HG02884 (cell line): ENCODE data around the gene TIMP2.
"Not testable (repeated sequence)": the region's sequence is repeated elsewhere in the genome, so short reads cannot be mapped to it uniquely, and the experiment has no call there.

Experiments
- ATAC-seq: cut with Tn5 transposase; IDR thresholded peaks from one replicate; pipeline ENCODE4 v1.9.1; 2021; ENCODE audit warnings: mild to moderate bottlenecking, moderate library complexity; ENCODE audit not compliant: unreplicated experiment

The TIMP2 gene

GRCh38 chr17:78873519-78874340 is 51.5 kb downstream of the TIMP2 start:
- ATAC-seq = no peak

- no peak for ATAC-seq
Measured at GRCh38 chr17:78872486-78872885, 52.7 kb downstream of the TIMP2 start.

DNA sequence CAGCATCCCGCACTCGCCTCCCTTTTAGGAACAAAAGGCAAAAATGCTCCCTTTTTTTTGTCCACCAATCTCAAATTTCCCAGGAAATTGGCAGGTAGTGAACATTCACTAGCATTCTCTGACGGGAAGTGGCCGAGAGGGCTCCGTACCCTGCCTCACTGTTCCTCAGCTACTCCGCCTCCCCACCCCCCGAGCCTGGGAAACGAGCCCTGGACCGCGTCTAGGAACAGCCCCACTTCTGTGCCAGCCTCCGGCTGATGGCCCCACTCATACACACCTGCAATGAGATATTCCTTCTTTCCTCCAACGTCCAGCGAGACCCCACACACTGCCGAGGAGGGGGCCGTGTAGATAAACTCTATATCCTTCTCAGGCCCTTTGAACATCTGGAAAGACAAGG is 54.6 kb downstream of the TIMP2 start:
- ATAC-seq = no peak

DNA sequence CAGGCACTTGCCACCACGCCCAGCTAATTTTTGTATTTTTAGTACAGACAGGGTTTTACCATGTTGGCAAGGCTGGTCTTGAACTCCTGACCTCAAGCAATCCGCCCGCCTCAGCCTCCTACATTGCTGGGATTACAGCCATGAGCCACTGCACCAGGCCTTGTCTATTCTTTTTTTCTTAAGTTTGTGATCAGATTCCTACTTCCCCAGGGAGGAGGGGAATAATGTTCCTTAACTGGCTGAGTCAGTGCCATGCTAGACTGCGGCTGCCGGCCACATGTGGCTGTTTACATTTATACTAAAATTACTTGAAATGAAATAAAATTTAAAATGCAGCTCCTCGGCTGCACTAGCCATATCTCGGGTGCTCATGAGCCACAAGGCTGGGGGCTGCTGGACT is 56.8 kb downstream of the TIMP2 start:
- no peak for ATAC-seq

DNA sequence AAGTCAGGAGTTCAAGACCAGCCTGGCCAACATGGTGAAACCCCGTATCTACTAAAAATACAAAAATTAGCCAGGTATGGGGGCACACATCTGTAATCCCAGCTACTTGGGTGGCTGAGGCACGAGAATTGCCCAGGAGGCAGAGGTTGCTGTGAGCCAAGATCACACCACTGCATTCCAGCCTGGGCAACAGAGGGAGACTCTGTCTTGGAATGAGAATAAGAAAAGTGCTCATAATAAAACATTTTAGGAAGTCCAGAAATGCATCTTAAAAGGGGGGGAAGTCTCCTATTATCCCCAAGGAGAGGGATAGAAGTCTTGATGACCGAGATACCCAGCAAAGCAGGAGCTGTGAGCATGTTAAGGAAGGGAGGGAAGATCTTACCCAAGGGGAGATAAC is 58.1 kb downstream of the TIMP2 start:
- not testable (repeated sequence) for ATAC-seq

- no peak for ATAC-seq
Measured at GRCh38 chr17:78865682-78866390, 59.4 kb downstream of the TIMP2 start.

DNA sequence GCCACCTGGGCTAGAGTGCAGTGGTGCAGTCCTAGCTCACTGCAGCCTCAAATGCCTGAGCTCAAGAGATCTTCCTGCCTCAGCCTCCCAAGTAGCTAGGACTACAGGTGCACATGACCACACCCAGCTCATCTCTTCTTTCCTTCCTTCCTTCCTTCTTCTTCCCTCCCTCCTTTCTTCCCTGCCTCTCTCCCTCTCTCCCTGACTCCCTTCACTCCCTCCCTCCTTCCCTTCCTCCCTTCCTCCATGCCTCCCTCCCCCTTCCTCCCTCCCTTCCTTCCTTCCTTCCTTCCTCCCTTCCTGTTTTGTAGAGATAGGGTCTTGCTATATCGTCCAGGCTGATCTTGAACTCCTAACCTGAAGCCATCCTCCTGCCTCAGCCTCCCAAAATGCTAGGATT is 61.1 kb downstream of the TIMP2 start:
- ATAC-seq = no peak

DNA sequence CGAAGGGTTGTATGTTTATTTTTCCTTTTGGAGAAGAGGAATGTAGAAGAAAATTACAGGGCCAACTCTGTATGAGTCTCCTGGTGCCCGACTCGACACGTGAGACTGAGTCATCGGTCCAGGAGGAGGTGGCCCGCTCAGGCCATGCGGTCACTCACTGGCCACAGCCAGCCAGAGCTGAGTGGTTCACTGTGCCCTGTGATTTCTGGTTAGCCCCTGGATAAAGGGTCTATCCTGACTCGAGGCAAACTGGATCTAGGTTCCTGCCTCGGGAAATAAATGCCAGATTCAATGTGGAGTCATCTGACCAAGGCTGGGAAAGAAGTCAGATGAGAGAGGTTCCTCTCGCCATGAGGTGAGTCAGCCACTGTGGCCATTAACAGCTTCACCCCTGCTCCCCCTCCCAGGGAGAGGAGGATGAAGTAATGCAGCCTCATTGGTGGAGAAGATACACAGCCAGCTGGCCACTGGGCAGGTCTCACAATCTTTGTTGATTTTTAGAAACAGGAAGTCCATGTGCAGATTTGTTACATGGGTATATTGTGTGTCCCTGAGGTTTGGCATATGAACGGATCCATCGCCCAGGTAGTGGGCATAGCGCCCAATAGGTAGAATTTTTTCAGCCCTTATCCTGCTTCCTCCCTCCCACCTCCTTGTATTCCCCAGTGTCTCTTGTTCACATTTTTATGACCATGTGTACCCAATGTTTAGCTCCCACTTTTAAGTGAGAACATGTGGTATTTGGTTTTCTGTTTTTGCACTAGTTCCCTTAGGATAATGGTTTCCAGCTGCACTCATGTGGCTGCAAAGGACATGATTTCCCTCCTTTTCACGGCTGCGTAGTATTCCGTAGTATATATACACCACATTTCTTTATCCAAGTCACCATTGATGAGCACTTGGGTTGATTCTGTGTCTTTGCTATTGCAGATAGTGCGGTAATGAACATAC is 62.8 kb downstream of the TIMP2 start:
- no peak for ATAC-seq

- ATAC-seq = no peak
Measured at GRCh38 chr17:78861229-78861628, 64.0 kb downstream of the TIMP2 start.

GRCh38 chr17:78859051-78859450 is 66.1 kb downstream of the TIMP2 start:
- no peak for ATAC-seq

DNA sequence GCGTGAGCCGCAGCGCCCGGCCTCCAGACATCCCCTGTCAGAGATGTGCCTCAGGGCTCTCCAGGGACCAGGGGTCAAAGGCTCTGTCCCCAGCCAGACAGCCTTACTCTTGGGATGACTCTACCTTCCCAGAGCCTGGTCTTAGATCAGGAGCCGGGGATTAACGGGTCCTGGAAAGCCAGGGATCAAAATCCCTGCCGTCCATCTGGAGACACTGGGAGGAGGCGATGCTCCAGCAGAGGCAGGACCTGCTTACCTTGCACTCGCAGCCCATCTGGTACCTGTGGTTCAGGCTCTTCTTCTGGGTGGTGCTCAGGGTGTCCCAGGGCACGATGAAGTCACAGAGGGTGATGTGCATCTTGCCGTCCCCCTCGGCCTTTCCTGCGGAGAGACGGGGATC is 67.9 kb downstream of the TIMP2 start:
- ATAC-seq = no peak

DNA sequence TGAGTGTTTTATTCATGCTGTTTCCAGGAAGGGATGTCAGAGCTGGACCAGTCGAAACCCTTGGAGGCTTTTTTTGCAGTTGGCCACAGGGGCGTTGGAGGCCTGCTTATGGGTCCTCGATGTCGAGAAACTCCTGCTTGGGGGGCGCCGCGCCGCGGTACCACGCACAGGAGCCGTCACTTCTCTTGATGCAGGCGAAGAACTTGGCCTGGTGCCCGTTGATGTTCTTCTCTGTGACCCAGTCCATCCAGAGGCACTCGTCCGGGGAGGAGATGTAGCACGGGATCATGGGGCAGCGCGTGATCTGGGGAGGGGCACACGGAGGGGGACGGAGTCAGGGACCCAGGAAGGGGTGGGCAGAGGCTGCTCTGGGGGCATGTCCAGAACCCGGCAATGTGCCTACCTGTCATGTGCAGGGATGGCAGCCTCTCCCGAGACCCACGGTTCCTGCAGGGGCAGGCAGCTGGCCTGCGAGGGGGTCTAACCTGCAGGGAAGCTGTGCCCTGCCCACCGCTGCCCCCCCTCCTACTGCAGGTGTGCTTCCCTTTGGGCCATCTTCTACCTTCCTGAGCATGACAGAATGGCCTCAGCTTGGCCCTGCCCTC is 69.5 kb downstream of the TIMP2 start:
- no peak for ATAC-seq

- no peak for ATAC-seq
Measured at GRCh38 chr17:78854508-78854907, 70.7 kb downstream of the TIMP2 start.

DNA sequence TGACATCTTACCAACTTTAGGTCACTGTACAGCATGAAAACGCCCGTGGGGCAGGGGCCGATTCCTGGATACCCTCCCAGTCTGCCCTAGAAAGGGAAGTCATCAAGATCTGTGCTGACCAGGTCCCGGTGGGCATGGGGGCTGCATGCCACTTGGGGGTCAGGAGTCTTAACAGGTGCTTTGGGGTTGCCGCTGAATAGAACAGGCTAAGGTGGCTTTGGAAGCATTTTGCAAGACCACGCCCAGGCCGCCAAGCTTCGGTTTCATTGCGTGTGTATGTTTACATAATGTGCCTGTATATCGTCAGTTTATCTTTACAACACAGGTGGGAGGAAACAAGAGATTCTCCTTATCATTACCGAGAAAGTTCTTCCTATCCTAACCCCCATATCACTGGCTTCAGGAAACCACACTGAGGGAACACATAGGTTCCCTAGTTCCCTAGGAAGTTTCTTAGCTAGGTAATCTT is 71.2 kb downstream of the TIMP2 start:
- no peak for ATAC-seq

DNA sequence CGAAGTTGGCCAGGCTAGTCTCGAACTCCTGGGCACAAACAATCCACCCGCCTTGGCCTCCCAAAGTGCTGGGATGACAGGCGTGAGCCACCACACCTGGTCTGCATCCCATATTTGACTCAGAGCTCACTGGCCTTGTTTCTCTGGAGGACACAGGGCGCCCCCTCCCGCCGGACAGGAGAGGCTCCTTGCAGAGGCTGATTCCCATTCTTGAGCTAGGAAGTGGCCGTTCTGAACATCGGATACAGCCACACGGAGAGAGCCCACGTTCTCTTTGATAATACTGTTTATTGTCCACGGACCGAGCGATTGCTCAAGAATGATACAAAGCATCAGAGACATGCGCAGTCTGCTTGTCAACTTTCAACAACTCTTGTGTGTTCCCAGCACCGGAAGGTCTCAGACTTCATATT is 72.5 kb downstream of the TIMP2 start:
- no peak for ATAC-seq

GRCh38 chr17:78849026-78849425 is 76.2 kb downstream of the TIMP2 start:
- no peak for ATAC-seq

DNA sequence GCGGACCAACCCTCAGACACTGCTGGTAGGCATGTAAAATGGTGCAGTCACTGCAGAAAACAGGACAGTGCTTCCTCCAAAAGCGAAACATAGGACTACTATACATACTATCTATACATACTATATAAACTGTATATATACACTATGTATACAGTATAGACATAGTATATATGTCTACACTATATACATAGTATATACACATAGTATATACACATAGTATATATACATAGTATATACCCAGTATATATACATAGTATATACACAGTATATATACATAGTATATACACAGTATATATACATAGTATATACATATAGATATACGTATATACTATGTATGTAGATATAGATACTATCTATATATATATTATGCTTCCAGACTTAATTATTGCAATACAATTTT is 78.1 kb downstream of the TIMP2 start:
- ATAC-seq = no peak

GRCh38 chr17:78844301-78845005 is 80.7 kb downstream of the TIMP2 start:
- ATAC-seq = no peak

DNA sequence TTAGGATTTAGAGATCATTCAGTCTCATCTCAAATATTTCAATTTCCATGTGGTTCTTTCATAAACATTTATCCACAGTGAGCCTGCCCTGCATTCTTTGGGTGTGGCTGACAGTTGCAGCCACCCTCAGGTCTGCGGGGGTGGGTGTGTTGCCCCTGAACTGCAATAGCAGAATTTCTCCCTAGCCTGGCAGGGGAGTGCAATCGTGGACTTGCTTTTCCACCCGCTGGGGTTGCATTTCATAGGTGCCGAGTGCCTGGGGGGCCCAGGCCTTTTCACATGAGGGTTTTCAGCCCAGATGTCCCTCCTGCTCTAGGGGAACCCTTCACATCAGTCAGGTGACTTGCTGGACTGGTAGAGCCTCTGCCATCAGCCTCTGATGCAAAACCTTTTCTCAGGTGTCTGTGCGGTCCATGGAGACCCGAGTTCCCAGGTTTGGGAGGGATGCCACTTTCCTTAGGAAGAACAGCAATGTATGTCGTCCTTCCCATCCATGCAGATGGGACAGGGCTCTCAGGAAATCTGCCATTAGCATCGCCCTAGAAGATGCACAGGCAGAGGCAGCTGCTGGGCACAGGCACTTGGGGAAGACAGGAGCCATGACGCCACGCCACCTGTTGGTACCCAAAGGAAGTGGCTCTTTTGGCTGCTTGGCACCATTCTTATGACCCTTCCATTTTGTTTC is 82.2 kb downstream of the TIMP2 start:
- ATAC-seq = no peak
